Measurements from ENCODE around the gene EFNA3.
"Not testable (repeated sequence)": the region's sequence is repeated elsewhere in the genome, so short reads cannot be mapped to it uniquely, and the experiment has no call there.

Gene EFNA3

DNA sequence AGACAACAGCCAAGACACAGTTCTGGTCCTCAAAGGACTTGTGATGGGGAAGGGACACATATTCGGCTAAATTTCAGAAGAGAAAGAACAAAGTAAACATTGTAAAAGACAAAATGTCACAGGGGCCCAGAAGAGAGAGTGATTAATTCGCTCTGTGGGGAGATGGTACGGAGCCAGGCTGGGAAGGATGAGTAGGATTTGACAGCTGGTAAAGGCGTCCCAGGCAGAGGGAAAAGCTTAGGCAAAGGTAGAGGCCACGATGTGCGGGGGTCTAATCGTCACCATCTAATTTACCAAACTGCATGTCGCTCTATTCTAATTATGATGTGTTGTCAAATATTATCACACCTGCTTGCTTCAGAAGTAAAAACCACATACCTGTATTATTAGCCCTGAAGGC, 31.7 kb downstream of the EFNA3 start:
- Histone ChIP-seq H3K9me3 (ENCODE audit: control insufficient read depth, low read length) (no peaks in the 10 kb centered on the region), H3K27me3 (replicated peaks; ENCODE audit: control insufficient read depth, insufficient read depth, low read length, poor library complexity, severe bottlenecking) (no peaks in the 10 kb centered on the region), H3K36me3 (ENCODE audit: control insufficient read depth, insufficient read depth, low read length) (no peaks in the 10 kb centered on the region), H3K4me3 (ENCODE audit: insufficient read depth, low read depth, low read length, poor library complexity, severe bottlenecking) (no peak overlapping the region), H3K4me1 (ENCODE audit: control insufficient read depth, insufficient read depth, low read length, poor library complexity, severe bottlenecking) (no peaks in the 10 kb centered on the region), H3K27ac (ENCODE audit: insufficient read depth, low read length, poor library complexity, severe bottlenecking) (no peak overlapping the region)
- no peak for DNase-seq

DNA sequence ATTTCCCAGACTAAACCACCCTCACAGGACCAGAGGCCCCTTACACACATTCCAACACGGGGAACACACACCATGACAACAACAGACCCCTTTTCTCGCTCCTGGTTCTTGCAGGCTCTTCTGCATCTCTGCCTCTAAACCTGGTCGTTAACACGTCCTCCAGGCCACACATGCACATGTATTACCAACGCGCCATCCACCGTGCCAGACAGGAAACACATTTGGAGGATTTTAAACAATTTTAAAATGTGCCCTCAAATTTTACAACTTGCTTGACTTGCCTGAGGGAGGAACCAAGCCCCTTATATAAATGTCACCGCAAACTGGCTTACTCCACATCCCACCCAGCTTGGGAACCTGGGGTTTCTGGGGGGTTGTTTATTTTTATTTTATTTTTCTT, 32.2 kb downstream of the EFNA3 start:
- Histone ChIP-seq H3K27ac (ENCODE audit: insufficient read depth, low read length, poor library complexity, severe bottlenecking) (no peak overlapping the region), H3K9me3 (ENCODE audit: control insufficient read depth, low read length) (no peaks in the 10 kb centered on the region), H3K4me3 (ENCODE audit: insufficient read depth, low read depth, low read length, poor library complexity, severe bottlenecking) (no peak overlapping the region), H3K4me1 (ENCODE audit: control insufficient read depth, insufficient read depth, low read length, poor library complexity, severe bottlenecking) (no peaks in the 10 kb centered on the region), H3K36me3 (ENCODE audit: control insufficient read depth, insufficient read depth, low read length) (no peaks in the 10 kb centered on the region), H3K27me3 (replicated peaks; ENCODE audit: control insufficient read depth, insufficient read depth, low read length, poor library complexity, severe bottlenecking) (no peaks in the 10 kb centered on the region)
- DNase-seq = no peak

DNA sequence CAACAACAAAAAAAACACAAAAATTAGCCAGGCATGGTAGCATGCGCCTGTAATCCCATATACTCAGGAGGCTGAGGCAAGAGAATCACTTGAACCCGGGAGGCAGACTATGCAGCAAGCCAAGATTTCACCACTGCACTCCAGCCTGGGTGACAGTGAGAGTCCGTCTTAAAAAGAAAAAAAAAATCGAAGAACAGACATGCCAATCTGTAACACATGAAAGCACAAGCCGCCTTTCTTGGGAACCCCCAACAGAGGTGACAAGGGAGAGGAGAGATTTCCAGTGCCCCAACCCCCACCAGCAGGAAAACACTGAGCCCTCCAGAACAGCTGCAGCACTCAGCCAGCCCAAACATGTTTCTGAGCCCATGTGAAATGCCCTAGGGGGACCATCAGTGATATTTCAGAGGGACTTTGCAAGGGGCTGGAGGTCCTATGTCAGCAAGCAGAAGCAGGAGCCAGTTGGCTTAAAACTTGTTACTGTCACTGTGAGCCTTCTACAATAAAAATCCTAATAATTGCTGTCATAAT, 34.9 kb downstream of the EFNA3 start:
- Histone ChIP-seq H3K27me3 (replicated peaks; ENCODE audit: control insufficient read depth, insufficient read depth, low read length, poor library complexity, severe bottlenecking) (no peaks in the 10 kb centered on the region), H3K36me3 (ENCODE audit: control insufficient read depth, insufficient read depth, low read length) (no peaks in the 10 kb centered on the region), H3K9me3 (ENCODE audit: control insufficient read depth, low read length) (no peaks in the 10 kb centered on the region), H3K4me3 (ENCODE audit: insufficient read depth, low read depth, low read length, poor library complexity, severe bottlenecking) (no peak overlapping the region), H3K27ac (ENCODE audit: insufficient read depth, low read length, poor library complexity, severe bottlenecking) (no peak overlapping the region), H3K4me1 (ENCODE audit: control insufficient read depth, insufficient read depth, low read length, poor library complexity, severe bottlenecking) (no peaks in the 10 kb centered on the region)
- DNase-seq = no peak

DNA sequence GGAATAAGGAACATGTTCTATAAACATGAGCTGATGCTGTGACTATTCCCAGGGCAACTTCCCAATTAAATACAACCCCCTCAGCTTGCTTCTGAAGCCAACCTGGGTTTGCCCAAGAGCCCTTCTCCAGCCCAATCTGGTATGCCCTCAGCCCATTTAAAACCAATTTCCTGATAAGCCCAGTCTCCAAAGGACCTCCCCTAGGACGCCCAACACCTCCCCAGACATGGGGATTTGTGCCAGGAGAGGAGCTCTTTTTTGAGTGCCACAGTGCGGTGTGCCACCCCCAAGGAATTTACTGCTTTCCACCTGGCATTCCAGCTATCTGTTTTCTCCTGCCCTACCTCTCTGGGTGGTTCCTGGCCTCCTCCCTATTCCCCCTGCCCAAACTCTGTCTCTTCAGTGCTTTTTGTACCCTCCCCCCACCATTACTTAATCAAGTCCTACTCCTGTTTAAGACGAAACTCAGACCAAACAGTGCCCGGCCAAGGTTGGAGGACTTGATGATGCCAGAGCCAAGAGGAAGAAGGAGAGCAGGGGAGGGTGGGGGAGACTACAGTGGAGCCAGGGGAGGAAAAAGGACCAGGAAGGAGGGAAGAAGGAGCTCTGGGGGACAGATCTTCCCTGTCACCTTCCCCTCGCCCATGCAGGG, 37.6 kb downstream of the EFNA3 start:
- no peaks in the 10 kb centered on the region for H3K36me3 ChIP-seq (ENCODE audit: control insufficient read depth, insufficient read depth, low read length)
- no peaks in the 10 kb centered on the region for H3K4me1 ChIP-seq (ENCODE audit: control insufficient read depth, insufficient read depth, low read length, poor library complexity, severe bottlenecking)
- H3K27me3 ChIP-seq (replicated peaks; ENCODE audit: control insufficient read depth, insufficient read depth, low read length, poor library complexity, severe bottlenecking) = no peaks in the 10 kb centered on the region
- no peak for DNase-seq
- H3K9me3 ChIP-seq (ENCODE audit: control insufficient read depth, low read length) = no peaks in the 10 kb centered on the region
- no peak overlapping the region for H3K27ac ChIP-seq (ENCODE audit: insufficient read depth, low read length, poor library complexity, severe bottlenecking)
- H3K4me3 ChIP-seq (ENCODE audit: insufficient read depth, low read depth, low read length, poor library complexity, severe bottlenecking) = no peak overlapping the region

DNA sequence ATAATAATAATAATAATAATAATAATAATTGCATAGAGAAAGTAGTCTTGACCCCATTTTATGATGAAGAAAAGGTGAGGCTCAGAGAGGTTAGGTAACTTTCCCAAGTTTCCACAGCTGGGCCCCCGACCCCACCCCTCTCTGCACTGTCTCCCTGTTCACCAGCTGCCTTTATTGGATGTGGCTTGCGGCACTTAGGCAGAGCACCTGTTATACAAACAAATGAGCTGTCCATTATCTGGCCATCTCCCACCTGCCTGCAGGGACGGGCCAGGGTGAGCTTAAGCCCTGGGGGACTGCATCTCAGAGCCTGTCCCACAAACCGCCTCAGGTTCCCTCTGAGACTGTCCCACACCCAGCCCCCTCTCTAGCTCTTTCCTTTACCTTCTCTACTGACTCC, 39.0 kb downstream of the EFNA3 start:
- Histone ChIP-seq H3K27me3 (replicated peaks; ENCODE audit: control insufficient read depth, insufficient read depth, low read length, poor library complexity, severe bottlenecking) (no peaks in the 10 kb centered on the region), H3K36me3 (ENCODE audit: control insufficient read depth, insufficient read depth, low read length) (no peaks in the 10 kb centered on the region), H3K9me3 (ENCODE audit: control insufficient read depth, low read length) (no peaks in the 10 kb centered on the region), H3K4me1 (ENCODE audit: control insufficient read depth, insufficient read depth, low read length, poor library complexity, severe bottlenecking) (no peaks in the 10 kb centered on the region), H3K4me3 (ENCODE audit: insufficient read depth, low read depth, low read length, poor library complexity, severe bottlenecking) (no peak overlapping the region), H3K27ac (ENCODE audit: insufficient read depth, low read length, poor library complexity, severe bottlenecking) (no peak overlapping the region)
- DNase-seq = no peak

DNA sequence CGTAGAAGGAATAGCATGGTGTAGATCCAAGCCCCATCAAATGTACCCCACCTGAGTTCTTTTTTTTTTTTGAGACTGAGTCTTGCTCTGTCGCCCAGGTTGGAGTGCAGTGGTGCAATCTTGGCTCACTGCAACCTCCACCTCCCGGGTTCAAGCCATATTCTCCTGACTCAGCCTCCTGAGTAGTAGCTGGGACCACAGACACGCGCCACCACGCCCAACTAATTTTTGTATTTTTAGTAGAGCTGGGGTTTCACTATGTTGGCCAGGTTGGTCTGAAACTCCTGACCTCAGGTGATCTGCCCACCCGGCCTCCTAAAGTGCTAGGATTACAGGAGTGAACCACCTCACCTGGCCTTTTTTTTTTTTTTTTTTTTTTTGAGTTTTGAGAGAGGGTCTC, 39.5 kb downstream of the EFNA3 start:
- not testable (repeated sequence) for H3K4me3 ChIP-seq (ENCODE audit: insufficient read depth, low read depth, low read length, poor library complexity, severe bottlenecking); H3K36me3 ChIP-seq (ENCODE audit: control insufficient read depth, insufficient read depth, low read length); H3K27ac ChIP-seq (ENCODE audit: insufficient read depth, low read length, poor library complexity, severe bottlenecking); H3K9me3 ChIP-seq (ENCODE audit: control insufficient read depth, low read length); H3K27me3 ChIP-seq (replicated peaks; ENCODE audit: control insufficient read depth, insufficient read depth, low read length, poor library complexity, severe bottlenecking); DNase-seq; H3K4me1 ChIP-seq (ENCODE audit: control insufficient read depth, insufficient read depth, low read length, poor library complexity, severe bottlenecking)

DNA sequence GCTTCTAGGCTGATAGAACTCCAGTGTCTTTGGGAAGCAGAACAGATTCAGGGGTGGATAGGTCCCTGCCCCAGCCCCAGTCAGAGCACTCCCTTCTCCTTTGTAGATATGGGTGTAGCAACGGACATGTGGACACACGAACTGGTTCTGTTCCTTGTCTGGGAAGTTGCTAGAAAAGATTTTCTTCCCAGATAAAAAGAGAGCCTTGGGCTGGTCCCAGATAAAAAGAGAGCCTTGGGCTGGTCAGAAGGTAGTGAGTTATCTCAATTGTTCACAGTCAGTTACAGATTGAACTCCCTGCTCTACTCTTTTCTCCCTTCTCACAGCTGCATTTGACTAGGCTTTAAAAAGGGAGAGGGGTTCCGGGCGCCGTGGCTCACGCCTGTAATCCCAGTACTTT, 41.6 kb downstream of the EFNA3 start:
- no peak overlapping the region for H3K27ac ChIP-seq (ENCODE audit: insufficient read depth, low read length, poor library complexity, severe bottlenecking)
- H3K27me3 ChIP-seq (replicated peaks; ENCODE audit: control insufficient read depth, insufficient read depth, low read length, poor library complexity, severe bottlenecking) = no peaks in the 10 kb centered on the region
- H3K9me3 ChIP-seq (ENCODE audit: control insufficient read depth, low read length) = no peaks in the 10 kb centered on the region
- no peak for DNase-seq
- no peak overlapping the region for H3K4me3 ChIP-seq (ENCODE audit: insufficient read depth, low read depth, low read length, poor library complexity, severe bottlenecking)
- H3K4me1 ChIP-seq (ENCODE audit: control insufficient read depth, insufficient read depth, low read length, poor library complexity, severe bottlenecking) = no peaks in the 10 kb centered on the region
- H3K36me3 ChIP-seq (ENCODE audit: control insufficient read depth, insufficient read depth, low read length) = no peaks in the 10 kb centered on the region

DNA sequence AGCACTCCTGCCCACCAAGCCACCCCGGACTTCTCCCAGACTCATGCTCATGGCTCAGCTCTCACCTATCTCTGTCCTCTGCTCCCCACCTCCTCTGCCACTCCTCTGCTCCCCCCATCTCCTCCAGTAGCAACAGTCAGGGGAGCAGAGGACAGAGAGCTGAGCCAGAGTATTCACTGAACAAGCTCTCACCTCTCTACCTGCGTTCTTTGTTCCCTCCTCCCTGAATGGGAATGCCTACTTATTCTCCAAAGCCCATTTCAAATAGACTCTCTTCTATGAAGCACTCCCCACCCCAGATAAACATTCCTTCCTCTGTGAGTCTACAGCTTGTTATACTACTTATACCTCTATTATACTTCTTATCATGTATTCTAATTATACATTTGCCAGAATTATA, 42.6 kb downstream of the EFNA3 start:
- DNase-seq = no peak
- Histone ChIP-seq H3K4me1 (ENCODE audit: control insufficient read depth, insufficient read depth, low read length, poor library complexity, severe bottlenecking) (peaks cover under 1% of the 10 kb centered on the region), H3K36me3 (ENCODE audit: control insufficient read depth, insufficient read depth, low read length) (no peaks in the 10 kb centered on the region), H3K9me3 (ENCODE audit: control insufficient read depth, low read length) (no peaks in the 10 kb centered on the region), H3K27me3 (replicated peaks; ENCODE audit: control insufficient read depth, insufficient read depth, low read length, poor library complexity, severe bottlenecking) (no peaks in the 10 kb centered on the region), H3K4me3 (ENCODE audit: insufficient read depth, low read depth, low read length, poor library complexity, severe bottlenecking) (no peak overlapping the region), H3K27ac (ENCODE audit: insufficient read depth, low read length, poor library complexity, severe bottlenecking) (no peak overlapping the region)

DNA sequence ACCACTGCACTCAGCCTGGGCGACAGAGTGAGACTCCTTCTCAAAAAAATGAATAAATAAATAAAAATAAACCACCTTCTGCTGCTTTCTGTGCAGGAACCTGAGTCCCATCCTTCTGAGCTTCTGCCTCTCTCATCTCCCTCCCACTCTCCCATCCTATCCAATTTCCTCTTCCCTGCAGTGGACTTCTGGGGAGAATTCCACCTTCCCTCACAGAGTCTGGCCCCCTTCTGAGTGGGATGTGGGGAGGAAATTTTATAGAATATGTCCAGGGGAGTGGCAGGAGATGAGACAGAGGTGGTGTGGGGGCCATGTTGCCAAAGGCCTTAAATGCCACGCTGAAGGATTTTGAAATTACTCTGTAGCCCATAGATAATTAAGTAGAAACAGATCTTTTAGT, 43.7 kb downstream of the EFNA3 start:
- no peaks in the 10 kb centered on the region for H3K36me3 ChIP-seq (ENCODE audit: control insufficient read depth, insufficient read depth, low read length)
- peaks cover 10% of the 10 kb centered on the region for H3K4me1 ChIP-seq (ENCODE audit: control insufficient read depth, insufficient read depth, low read length, poor library complexity, severe bottlenecking)
- DNase-seq = no peak
- no peaks in the 10 kb centered on the region for H3K27me3 ChIP-seq (replicated peaks; ENCODE audit: control insufficient read depth, insufficient read depth, low read length, poor library complexity, severe bottlenecking)
- no peak overlapping the region for H3K4me3 ChIP-seq (ENCODE audit: insufficient read depth, low read depth, low read length, poor library complexity, severe bottlenecking)
- no peaks in the 10 kb centered on the region for H3K9me3 ChIP-seq (ENCODE audit: control insufficient read depth, low read length)
- no peak overlapping the region for H3K27ac ChIP-seq (ENCODE audit: insufficient read depth, low read length, poor library complexity, severe bottlenecking)

DNA sequence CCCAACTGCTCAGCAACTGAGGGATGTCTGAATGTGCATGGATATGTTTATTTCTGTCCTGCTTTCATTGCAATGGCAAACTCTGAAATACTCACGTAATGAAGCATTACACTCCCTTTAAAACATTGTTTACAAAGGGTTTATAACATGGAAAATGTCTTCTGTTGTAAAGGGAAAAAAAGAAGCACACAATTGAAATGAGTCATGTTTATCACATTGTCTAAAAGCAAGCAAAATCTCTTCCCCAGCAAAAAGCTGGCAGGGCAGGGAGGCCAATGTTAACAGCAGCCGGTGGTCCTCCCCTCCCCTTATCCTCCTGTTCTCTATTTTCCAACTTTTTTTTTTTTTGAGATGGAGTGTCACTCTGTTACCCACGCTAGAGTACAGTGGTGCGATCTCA, 45.2 kb downstream of the EFNA3 start:
- DNase-seq = no peak
- Histone ChIP-seq H3K4me3 (ENCODE audit: insufficient read depth, low read depth, low read length, poor library complexity, severe bottlenecking) (no peak overlapping the region), H3K27ac (ENCODE audit: insufficient read depth, low read length, poor library complexity, severe bottlenecking) (no peak overlapping the region), H3K4me1 (ENCODE audit: control insufficient read depth, insufficient read depth, low read length, poor library complexity, severe bottlenecking) (peaks cover 25% of the 10 kb centered on the region), H3K9me3 (ENCODE audit: control insufficient read depth, low read length) (no peaks in the 10 kb centered on the region), H3K27me3 (replicated peaks; ENCODE audit: control insufficient read depth, insufficient read depth, low read length, poor library complexity, severe bottlenecking) (peaks cover 9% of the 10 kb centered on the region), H3K36me3 (ENCODE audit: control insufficient read depth, insufficient read depth, low read length) (no peaks in the 10 kb centered on the region)

Measured in effector memory CD4-positive, alpha-beta T cell (primary cell).